ENCODE data around the gene LKAAEAR1. TPM values are rescaled to one million over a fixed set of nuclear protein-coding genes. Genes with fewer than 3 reads are reported as not detected.

The LKAAEAR1 gene
- total and polyA plus RNA-seq, 4 donors, result 0.51 to 2.3 (median 0.65) TPM

- no peak for TF ChIP-seq CTCF (IDR thresholded peaks at IDR 0.05; ENCODE audit: control extremely low read depth, extremely low read depth)
- Histone ChIP-seq H3K4me1 (ENCODE audit: control insufficient read depth in 5 of 5, insufficient read depth in 5 of 5, low read length in 5 of 5) (peaks cover 0 to 24% (median 14%) of the 10 kb centered on the region in 5 donors), H3K9ac (ENCODE audit: insufficient read depth in 1 of 2, low read length in 2 of 2) (no peak overlapping the region), H3K9me3 (ENCODE audit: control insufficient read depth in 4 of 4, insufficient read depth in 3 of 4, low read length in 3 of 4) (no peaks in the 10 kb centered on the region), H3K27me3 (ENCODE audit: control insufficient read depth in 3 of 3, insufficient read depth in 3 of 3, low read length in 2 of 3) (no peaks in the 10 kb centered on the region), H3K27ac (ENCODE audit: low read depth in 1 of 2, low read length in 1 of 2) (peak overlapping the region in 1 of 2 donors; percentile 28), H3K36me3 (ENCODE audit: control insufficient read depth in 4 of 4, insufficient read depth in 4 of 4, low read length in 4 of 4) (peaks cover 0 to 40% (median 7%) of the 10 kb centered on the region in 4 donors), H3K4me3 (no peak overlapping the region)
- WGBS, 2 donors, result 78 to 94% methylated on average over 19 to 22 of the region's 22 CpGs
- DNase-seq, result no peak
- ATAC-seq (ENCODE audit: insufficient read depth, low FRiP score), result no peak
These were observed 7.9 kb downstream of the LKAAEAR1 start for GRCh38 chr20:64076061-64076997.

GRCh38 chr20:64075556-64075955 is 8.6 kb downstream of the LKAAEAR1 start:
- Histone ChIP-seq H3K36me3 (ENCODE audit: control insufficient read depth in 4 of 4, insufficient read depth in 4 of 4, low read length in 4 of 4) (peaks cover 0 to 40% (median 8%) of the 10 kb centered on the region in 4 donors), H3K9ac (ENCODE audit: insufficient read depth in 1 of 2, low read length in 2 of 2) (no peak overlapping the region), H3K27ac (ENCODE audit: low read depth in 1 of 2, low read length in 1 of 2) (no peak overlapping the region), H3K4me3 (no peak overlapping the region), H3K4me1 (ENCODE audit: control insufficient read depth in 5 of 5, insufficient read depth in 5 of 5, low read length in 5 of 5) (peaks cover 0 to 19% (median 13%) of the 10 kb centered on the region in 5 donors), H3K27me3 (ENCODE audit: control insufficient read depth in 3 of 3, insufficient read depth in 3 of 3, low read length in 2 of 3) (no peaks in the 10 kb centered on the region), H3K9me3 (ENCODE audit: control insufficient read depth in 4 of 4, insufficient read depth in 3 of 4, low read length in 3 of 4) (no peaks in the 10 kb centered on the region)
- TF ChIP-seq CTCF (IDR thresholded peaks at IDR 0.05; ENCODE audit: control extremely low read depth, extremely low read depth), result no peak
- WGBS, 2 donors, result 80 to 91% methylated on average over 12 of the region's 12 CpGs
- DNase-seq, result no peak
- ATAC-seq (ENCODE audit: insufficient read depth, low FRiP score), result no peak

- WGBS, 2 donors, result 92 to 95% methylated on average over 8 of the region's 8 CpGs
- TF ChIP-seq CTCF (IDR thresholded peaks at IDR 0.05; ENCODE audit: control extremely low read depth, extremely low read depth), result no peak
- Histone ChIP-seq H3K4me1 (ENCODE audit: control insufficient read depth in 5 of 5, insufficient read depth in 5 of 5, low read length in 5 of 5) (peaks cover 0 to 14% (median 12%) of the 10 kb centered on the region in 5 donors), H3K27me3 (ENCODE audit: control insufficient read depth in 3 of 3, insufficient read depth in 3 of 3, low read length in 2 of 3) (no peaks in the 10 kb centered on the region), H3K27ac (ENCODE audit: low read depth in 1 of 2, low read length in 1 of 2) (no peak overlapping the region), H3K9ac (ENCODE audit: insufficient read depth in 1 of 2, low read length in 2 of 2) (no peak overlapping the region), H3K4me3 (no peak overlapping the region), H3K9me3 (ENCODE audit: control insufficient read depth in 4 of 4, insufficient read depth in 3 of 4, low read length in 3 of 4) (no peaks in the 10 kb centered on the region), H3K36me3 (ENCODE audit: control insufficient read depth in 4 of 4, insufficient read depth in 4 of 4, low read length in 4 of 4) (peaks cover 0 to 40% (median 12%) of the 10 kb centered on the region in 4 donors)
- no peak for ATAC-seq (ENCODE audit: insufficient read depth, low FRiP score)
- DNase-seq, result no peak
These were observed 9.2 kb downstream of the LKAAEAR1 start for GRCh38 chr20:64074963-64075362.
